Endothelial cell of umbilical vein (primary cell): ENCODE data around the gene EIF2B2. TPM values are rescaled to one million over a fixed set of nuclear protein-coding genes. Genes with fewer than 3 reads are reported as not detected.
A peak's percentile ranks its signal among the peaks of the same experiment; 100 is the strongest.

Source experiments
- BruUV-seq: library from RNA; stranded (reverse); fragments of 400-500 nt; replicated peaks from 2 replicates; lab custom pipeline; 2021; lab: Mats Ljungman, UMichigan
- CTCF ChIA-PET: fragments of 300-600, 350-600 bp; sonication (Branson Sonifier 250); formaldehyde crosslinking; loops from one replicate; lab custom pipeline; 2021; ENCODE audit warnings: antibody characterized with exemption, inconsistent platforms; lab: Charles Lee
- POLR2A ChIA-PET: fragments of 300-600, 350-600 bp; sonication (Branson Sonifier 250); formaldehyde crosslinking; loops from one replicate; lab custom pipeline; 2021; ENCODE audit warnings: antibody characterized with exemption, inconsistent platforms; lab: Charles Lee
- DNase-seq: peaks from one replicate; pipeline ENCODE4 v3.0.0-alpha.2; 2011; ENCODE audit warnings: low read depth, low spot score
- FAIRE-seq: peaks from 2 replicates; lab custom pipeline; 2011; peaks lifted over from hg19 to GRCh38; lab: Jason Lieb, UNC
- H2AFZ ChIP-seq: 2 replicates; pipeline ENCODE4 v1.6.0; 2012; ENCODE audit warnings: low read depth, low read length, control low read depth, inconsistent platforms
- H3K27ac ChIP-seq: 2 replicates; pipeline ENCODE4 v1.5.1; 2011; ENCODE audit warnings: low read depth, mild to moderate bottlenecking, control low read depth, low read length, moderate library complexity; ENCODE audit not compliant: insufficient read depth
- H3K27me3 ChIP-seq, 2 experiments: 2 replicates each; pipeline versions ENCODE4 v1.6.0 to v1.6.1; 2011; ENCODE audit warnings: low read length in 2 of 2, mixed read lengths in 1 of 2; ENCODE audit not compliant: control insufficient read depth in 2 of 2, insufficient read depth in 2 of 2
- H3K36me3 ChIP-seq, 2 experiments: 2 replicates in 1 of 2; 3 replicates in 1 of 2; pipeline ENCODE4 v1.5.1; 2011; ENCODE audit warnings: low read length in 2 of 2, mild to moderate bottlenecking in 1 of 2, moderate library complexity in 1 of 2; ENCODE audit not compliant: control insufficient read depth in 2 of 2, insufficient read depth in 2 of 2; ENCODE audit errors: extremely low read depth in 1 of 2
- H3K4me1 ChIP-seq: 3 replicates; pipeline ENCODE4 v1.5.1; 2011; ENCODE audit warnings: mild to moderate bottlenecking, low read length; ENCODE audit not compliant: control insufficient read depth, insufficient read depth; ENCODE audit errors: extremely low read depth
- H3K4me2 ChIP-seq: 2 replicates; pipeline ENCODE4 v1.6.1; 2011; ENCODE audit warnings: low read length, control low read depth, mixed read lengths; ENCODE audit not compliant: insufficient read depth
- H3K4me3 ChIP-seq, 3 experiments: fragments of 200-600 bp in 1 of 3; sonication (generic), shearing (Covaris generic) in 1 of 3; replicated peaks in 1 of 3; 2 replicates each; pipeline ENCODE4 v1.5.1; 2011 to 2016; ENCODE audit warnings: control low read depth in 3 of 3, low read length in 3 of 3, mild to moderate bottlenecking in 2 of 3, inconsistent platforms in 1 of 3, low read depth in 1 of 3, moderate library complexity in 1 of 3; ENCODE audit not compliant: insufficient read depth in 1 of 3
- H3K79me2 ChIP-seq: 2 replicates; pipeline ENCODE4 v1.6.0; 2012; ENCODE audit warnings: low read length, inconsistent platforms; ENCODE audit not compliant: control insufficient read depth, insufficient read depth
- H3K9ac ChIP-seq: replicated peaks from 2 replicates; pipeline ENCODE3; 2011; ENCODE audit warnings: low read length, control low read depth; ENCODE audit not compliant: insufficient read depth; ENCODE audit errors: extremely low read depth
- H3K9me1 ChIP-seq: replicated peaks from 3 replicates; pipeline ENCODE4 v1.6.0; 2011; ENCODE audit warnings: mild to moderate bottlenecking, low read length; ENCODE audit not compliant: control insufficient read depth, insufficient read depth; ENCODE audit errors: extremely low read depth
- H3K9me3 ChIP-seq: replicated peaks from 2 replicates; pipeline ENCODE4 v1.5.1; 2012; ENCODE audit warnings: low read length, inconsistent platforms; ENCODE audit not compliant: control insufficient read depth, insufficient read depth
- H4K20me1 ChIP-seq: replicated peaks from 2 replicates; pipeline ENCODE3; 2011; ENCODE audit warnings: mild to moderate bottlenecking, low read length; ENCODE audit not compliant: control insufficient read depth, insufficient read depth; ENCODE audit errors: extremely low read depth
- CTCF ChIP-seq, 2 donors: IDR thresholded peaks; 1 replicate in 1 of 2; 2 replicates in 1 of 2; pipeline ENCODE4 v1.5.1; 2011; ENCODE audit warnings: low read length in 2 of 2, mild to moderate bottlenecking in 2 of 2, moderate library complexity in 2 of 2, control low read depth in 1 of 2, inconsistent platforms in 1 of 2, low read depth in 1 of 2; ENCODE audit not compliant: insufficient read depth in 1 of 2; ENCODE audit errors: extremely low read depth in 1 of 2
- GATA2 ChIP-seq: IDR thresholded peaks from 2 replicates; pipeline ENCODE4 v1.7.0; 2011; ENCODE audit warnings: low read depth, mild to moderate bottlenecking, moderate library complexity, mixed read lengths, low read length; ENCODE audit not compliant: insufficient read length, insufficient read depth
- POLR2A ChIP-seq: IDR thresholded peaks from 2 replicates; pipeline ENCODE4 v1.6.1; 2012; ENCODE audit warnings: low read depth, mild to moderate bottlenecking, control low read depth, low read length
- dilution Hi-C: fragments of 300-500 bp; cut with MboI; formaldehyde crosslinking; loops from one replicate; pipeline ENCODE4 v1.15.0; 2019; ENCODE audit warnings: low sequenced_read_pairs; ENCODE audit not compliant: extremely low pct_ligation_motif_present
- intact Hi-C: fragments of 100-400 bp; cut with micrococcal nuclease; formaldehyde crosslinking; loops from one replicate; pipeline ENCODE4 v1.10.0; 2022
- polyA plus RNA-seq, 4 experiments: library from polyadenylated mRNA; depleted of rRNA in 3 of 4; stranded (reverse) in 3 of 4; unstranded in 1 of 4; fragments of >200 nt; gene quantifications; 2 replicates each; pipeline versions ENCODE4 v1.2.1 to v1.2.3, GENCODE V29; 2011 to 2012; ENCODE audit warnings: missing spikeins in 1 of 4
- total RNA-seq: library from RNA; stranded (reverse); gene quantifications from 2 replicates; pipeline ENCODE4 v1.2.3, GENCODE V29; 2021

The EIF2B2 gene
- total and polyA plus RNA-seq, 2 donors (not counting 3 experiments of a cell fraction or from before 2014, with no cell fraction given) = 97.0 to 143 TPM

- Histone ChIP-seq H3K4me1 (peaks cover 26% of the 10 kb centered on the region), H3K4me2 (peak overlapping the region; percentile 71), H3K4me3 (peak overlapping the region in 2 of 3 experiments; percentile 59 to 76), H3K27ac (peak overlapping the region; percentile 64), H3K9me3 (no peaks in the 10 kb centered on the region), H3K36me3 (peaks cover 9 to 13% of the 10 kb centered on the region in 2 experiments), H3K79me2 (peaks cover 37% of the 10 kb centered on the region), H3K9me1 (no peaks in the 10 kb centered on the region), H3K27me3 (no peaks in the 10 kb centered on the region), H2AFZ (peak overlapping the region; percentile 55), H3K9ac (peak overlapping the region; percentile 74), H4K20me1 (no peaks in the 10 kb centered on the region)
- BruUV-seq = no TSS peak
- no peak for TF ChIP-seq CTCF (IDR thresholded peaks at IDR 0.05; ENCODE audit: extremely low read depth in 1 of 2, insufficient read depth in 1 of 2, low read depth in 1 of 2, low read length in 2 of 2)
- TF ChIP-seq POLR2A = no peak
- no peak for TF ChIP-seq GATA2
- dilution Hi-C loops = no loop called here
- FAIRE-seq = no peak
- intact Hi-C loops = loop anchor here (1.0 to 5.0 kb wide), 8 partner anchors 10 to 65 kb away; partner anchors contain the start of genes PGF and ZC2HC1C
- CTCF ChIA-PET = interaction anchor here (2.6 kb wide), 1 partner anchor 56 kb away, joined by 23 read pairs; no protein-coding TSS in a partner anchor
- no peak for DNase-seq
- POLR2A ChIA-PET = interaction anchor here (0.5 to 1.4 kb wide), 3 partner anchors 18 to 29 kb away, joined by 3 to 4 read pairs (median 3); no protein-coding TSS in a partner anchor
Measured at GRCh38 chr14:75001899-75002298, 822 bp upstream of the EIF2B2 start.
